ENCODE results near the gene FN3KRP.

Gene FN3KRP

GRCh38 chr17:82754297-82755208, 38.0 kb downstream of the FN3KRP start:
- Histone ChIP-seq H3K4me1 (peaks cover 0 to 25% (median 17%) of the 10 kb centered on the region in 4 donors), H3K36me3 (peaks cover 0 to 15% (median 5%) of the 10 kb centered on the region in 3 donors), H3K27ac (no peak overlapping the region), H3K4me3 (no peak overlapping the region), H3K27me3 (no peaks in the 10 kb centered on the region), H3K9me3 (no peaks in the 10 kb centered on the region)
- TF ChIP-seq CTCF (IDR thresholded peaks at IDR 0.05) = no peak
- intact Hi-C loops (cut with DNase I; ENCODE audit: low total_unique reads) = loop anchor here (5.0 kb wide), 2 partner anchors 57 to 107 kb away; partner anchors contain the start of genes RAB40B and WDR45B
- DNase-seq = no peak

- H3K27me3 ChIP-seq = no peaks in the 10 kb centered on the region
- no peak for DNase-seq
- peaks cover 0 to 25% (median 17%) of the 10 kb centered on the region in 4 donors for H3K4me1 ChIP-seq
- no peaks in the 10 kb centered on the region for H3K9me3 ChIP-seq
- peaks cover 3 to 20% (median 5%) of the 10 kb centered on the region in 3 donors for H3K36me3 ChIP-seq
- intact Hi-C loops (cut with DNase I; ENCODE audit: low total_unique reads) = no loop called here
- TF ChIP-seq CTCF (IDR thresholded peaks at IDR 0.05) = no peak
- no peak overlapping the region for H3K4me3 ChIP-seq
- no peak overlapping the region for H3K27ac ChIP-seq
Measured at GRCh38 chr17:82756166-82756565, 39.7 kb downstream of the FN3KRP start.

- H3K27me3 ChIP-seq = no peaks in the 10 kb centered on the region
- intact Hi-C loops (cut with DNase I; ENCODE audit: low total_unique reads) = no loop called here
- DNase-seq = no peak
- no peak for TF ChIP-seq CTCF (IDR thresholded peaks at IDR 0.05)
- H3K9me3 ChIP-seq = no peaks in the 10 kb centered on the region
- no peak overlapping the region for H3K4me3 ChIP-seq
- H3K36me3 ChIP-seq = peaks cover 19 to 56% (median 33%) of the 10 kb centered on the region in 3 donors
- no peaks in the 10 kb centered on the region for H3K4me1 ChIP-seq
- H3K27ac ChIP-seq = no peak overlapping the region
Measured at GRCh38 chr17:82765371-82765770, 48.9 kb downstream of the FN3KRP start.

GRCh38 chr17:82767041-82767754, 50.7 kb downstream of the FN3KRP start:
- no peaks in the 10 kb centered on the region for H3K9me3 ChIP-seq
- no peak for DNase-seq
- H3K4me3 ChIP-seq = no peak overlapping the region
- no peak overlapping the region for H3K27ac ChIP-seq
- H3K27me3 ChIP-seq = no peaks in the 10 kb centered on the region
- intact Hi-C loops (cut with DNase I; ENCODE audit: low total_unique reads) = no loop called here
- H3K36me3 ChIP-seq = peaks cover 21 to 71% (median 33%) of the 10 kb centered on the region in 3 donors
- peak; percentile 12 to 37 for TF ChIP-seq CTCF (IDR thresholded peaks at IDR 0.05)
- no peaks in the 10 kb centered on the region for H3K4me1 ChIP-seq

GRCh38 chr17:82769041-82769440, 52.5 kb downstream of the FN3KRP start:
- no peaks in the 10 kb centered on the region for H3K27me3 ChIP-seq
- H3K9me3 ChIP-seq = no peaks in the 10 kb centered on the region
- intact Hi-C loops (cut with DNase I; ENCODE audit: low total_unique reads) = no loop called here
- H3K4me3 ChIP-seq = no peak overlapping the region
- no peak for TF ChIP-seq CTCF (IDR thresholded peaks at IDR 0.05)
- H3K36me3 ChIP-seq = peaks cover 16 to 81% (median 39%) of the 10 kb centered on the region in 3 donors
- H3K4me1 ChIP-seq = no peaks in the 10 kb centered on the region
- H3K27ac ChIP-seq = no peak overlapping the region
- DNase-seq = no peak
